Panc1 (cell line): Measurements from ENCODE around the gene USP24.

ENCODE experiments used
- POLR2AphosphoS5 ChIP-seq: IDR thresholded peaks from 2 replicates; pipeline ENCODE4 v1.6.1; 2012; ENCODE audit warnings: mild to moderate bottlenecking, low read depth, low read length, moderate library complexity
- SIN3A ChIP-seq: IDR thresholded peaks from 2 replicates; pipeline ENCODE4 v1.6.1; 2012; ENCODE audit warnings: low read depth, mild to moderate bottlenecking, low read length, moderate library complexity, borderline replicate concordance; ENCODE audit not compliant: insufficient read depth
- TCF7L2 ChIP-seq: IDR thresholded peaks from 2 replicates; pipeline ENCODE4 v1.6.1; 2011; ENCODE audit warnings: mild to moderate bottlenecking, low read depth, low read length, inconsistent platforms
- TF ChIP-seq, protein P1 (sequence below): fragments of 450-650 bp; IDR thresholded peaks from 2 replicates; pipeline ENCODE4 v1.5.1; 2017; ENCODE audit warnings: mild to moderate bottlenecking
- TF ChIP-seq, protein P2 (sequence below), 2 experiments: IDR thresholded peaks; 2 replicates each; pipeline ENCODE4 v1.6.1; 2011 to 2012; ENCODE audit warnings: low read depth in 2 of 2, control low read depth in 1 of 2, low read length in 1 of 2, mild to moderate bottlenecking in 1 of 2, moderate library complexity in 1 of 2; ENCODE audit not compliant: insufficient read depth in 1 of 2

DNA sequence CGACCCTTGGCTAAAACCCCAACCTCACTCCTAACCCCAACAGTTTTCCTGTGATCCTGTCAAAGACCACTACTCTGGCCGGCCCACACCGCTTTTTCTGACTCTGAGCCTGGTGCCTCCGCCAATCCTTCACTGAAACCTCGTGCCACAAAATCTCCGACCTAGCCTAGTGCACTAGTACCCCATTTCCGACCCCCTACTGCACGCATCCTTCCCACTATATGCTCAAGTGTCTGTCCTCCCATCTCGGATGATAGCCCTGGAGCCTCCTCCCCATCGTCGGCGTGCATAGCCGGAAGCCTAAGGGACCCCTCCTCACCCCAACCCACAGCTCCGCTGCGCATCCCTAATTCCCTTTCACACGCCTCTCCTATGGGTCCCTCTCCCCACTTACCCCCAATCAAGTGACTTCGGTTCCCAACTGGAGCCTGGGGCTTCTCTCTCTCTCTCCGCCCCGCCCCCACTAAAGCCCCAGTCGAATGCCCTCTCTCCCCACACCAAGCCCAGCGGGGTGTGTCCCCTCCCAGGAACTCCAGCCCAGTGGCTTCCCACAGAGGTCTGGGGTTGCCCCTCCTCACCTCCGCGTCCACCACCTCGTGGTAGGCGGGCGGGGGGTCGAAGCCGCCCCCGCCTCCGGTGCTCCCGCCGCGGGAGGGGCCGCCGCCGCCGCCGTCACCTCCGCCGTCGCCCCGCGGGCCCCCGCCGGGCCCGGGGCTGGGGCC, 791 bp downstream of the USP24 start:
- TF ChIP-seq, protein P1, sequence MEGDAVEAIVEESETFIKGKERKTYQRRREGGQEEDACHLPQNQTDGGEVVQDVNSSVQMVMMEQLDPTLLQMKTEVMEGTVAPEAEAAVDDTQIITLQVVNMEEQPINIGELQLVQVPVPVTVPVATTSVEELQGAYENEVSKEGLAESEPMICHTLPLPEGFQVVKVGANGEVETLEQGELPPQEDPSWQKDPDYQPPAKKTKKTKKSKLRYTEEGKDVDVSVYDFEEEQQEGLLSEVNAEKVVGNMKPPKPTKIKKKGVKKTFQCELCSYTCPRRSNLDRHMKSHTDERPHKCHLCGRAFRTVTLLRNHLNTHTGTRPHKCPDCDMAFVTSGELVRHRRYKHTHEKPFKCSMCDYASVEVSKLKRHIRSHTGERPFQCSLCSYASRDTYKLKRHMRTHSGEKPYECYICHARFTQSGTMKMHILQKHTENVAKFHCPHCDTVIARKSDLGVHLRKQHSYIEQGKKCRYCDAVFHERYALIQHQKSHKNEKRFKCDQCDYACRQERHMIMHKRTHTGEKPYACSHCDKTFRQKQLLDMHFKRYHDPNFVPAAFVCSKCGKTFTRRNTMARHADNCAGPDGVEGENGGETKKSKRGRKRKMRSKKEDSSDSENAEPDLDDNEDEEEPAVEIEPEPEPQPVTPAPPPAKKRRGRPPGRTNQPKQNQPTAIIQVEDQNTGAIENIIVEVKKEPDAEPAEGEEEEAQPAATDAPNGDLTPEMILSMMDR = no peak
- TF ChIP-seq, protein P2, sequence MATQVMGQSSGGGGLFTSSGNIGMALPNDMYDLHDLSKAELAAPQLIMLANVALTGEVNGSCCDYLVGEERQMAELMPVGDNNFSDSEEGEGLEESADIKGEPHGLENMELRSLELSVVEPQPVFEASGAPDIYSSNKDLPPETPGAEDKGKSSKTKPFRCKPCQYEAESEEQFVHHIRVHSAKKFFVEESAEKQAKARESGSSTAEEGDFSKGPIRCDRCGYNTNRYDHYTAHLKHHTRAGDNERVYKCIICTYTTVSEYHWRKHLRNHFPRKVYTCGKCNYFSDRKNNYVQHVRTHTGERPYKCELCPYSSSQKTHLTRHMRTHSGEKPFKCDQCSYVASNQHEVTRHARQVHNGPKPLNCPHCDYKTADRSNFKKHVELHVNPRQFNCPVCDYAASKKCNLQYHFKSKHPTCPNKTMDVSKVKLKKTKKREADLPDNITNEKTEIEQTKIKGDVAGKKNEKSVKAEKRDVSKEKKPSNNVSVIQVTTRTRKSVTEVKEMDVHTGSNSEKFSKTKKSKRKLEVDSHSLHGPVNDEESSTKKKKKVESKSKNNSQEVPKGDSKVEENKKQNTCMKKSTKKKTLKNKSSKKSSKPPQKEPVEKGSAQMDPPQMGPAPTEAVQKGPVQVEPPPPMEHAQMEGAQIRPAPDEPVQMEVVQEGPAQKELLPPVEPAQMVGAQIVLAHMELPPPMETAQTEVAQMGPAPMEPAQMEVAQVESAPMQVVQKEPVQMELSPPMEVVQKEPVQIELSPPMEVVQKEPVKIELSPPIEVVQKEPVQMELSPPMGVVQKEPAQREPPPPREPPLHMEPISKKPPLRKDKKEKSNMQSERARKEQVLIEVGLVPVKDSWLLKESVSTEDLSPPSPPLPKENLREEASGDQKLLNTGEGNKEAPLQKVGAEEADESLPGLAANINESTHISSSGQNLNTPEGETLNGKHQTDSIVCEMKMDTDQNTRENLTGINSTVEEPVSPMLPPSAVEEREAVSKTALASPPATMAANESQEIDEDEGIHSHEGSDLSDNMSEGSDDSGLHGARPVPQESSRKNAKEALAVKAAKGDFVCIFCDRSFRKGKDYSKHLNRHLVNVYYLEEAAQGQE (IDR thresholded peaks at IDR 0.05; ENCODE audit: insufficient read depth in 1 of 2, low read depth in 2 of 2, low read length in 1 of 2) = no peak
- TF ChIP-seq POLR2AphosphoS5 (no peak), TCF7L2 (no peak), SIN3A (no peak)
